OCI-LY3 (cell line): ENCODE measurements around the gene CLN3.

Experiments
- H2AFZ ChIP-seq: fragments of 200-600, 300-600 bp; shearing (Covaris generic); 2 replicates; pipeline ENCODE4 v1.6.0; 2014; ENCODE audit warnings: antibody characterized with exemption, low read depth, low read length
- H3K27ac ChIP-seq: fragments of 200-600, 300-600 bp; sonication (generic); 2 replicates; pipeline ENCODE4 v1.5.1; 2014; ENCODE audit warnings: mild to moderate bottlenecking, low read length, moderate library complexity, mixed read lengths
- H3K27me3 ChIP-seq: fragments of 200-600, 300-600 bp; sonication (generic); 2 replicates; pipeline ENCODE4 v1.6.1; 2014; ENCODE audit warnings: low read depth, low read length, mixed read lengths
- H3K36me3 ChIP-seq: fragments of 200-600, 300-600 bp; sonication (generic); replicated peaks from 2 replicates; pipeline ENCODE3; 2014; ENCODE audit warnings: low read depth, low read length, mixed read lengths
- H3K4me1 ChIP-seq: fragments of 300-600, 200-600 bp; sonication (generic); 2 replicates; pipeline ENCODE4 v1.6.1; 2014; ENCODE audit warnings: low read length, mixed read lengths
- H3K4me2 ChIP-seq: fragments of 200-600, 300-600 bp; sonication (generic); 2 replicates; pipeline ENCODE4 v1.6.1; 2014; ENCODE audit warnings: low read length, mixed read lengths
- H3K4me3 ChIP-seq: fragments of 300-600, 200-600 bp; sonication (generic); 2 replicates; pipeline ENCODE4 v1.5.1; 2014; ENCODE audit warnings: antibody characterized with exemption, mild to moderate bottlenecking, low read length, moderate library complexity
- H3K79me2 ChIP-seq: fragments of 300-600, 200-600 bp; shearing (Covaris generic); 2 replicates; pipeline ENCODE4 v1.6.1; 2014; ENCODE audit warnings: mild to moderate bottlenecking, low read length, mixed read lengths
- H3K9ac ChIP-seq: fragments of 300-600, 200-600 bp; shearing (Covaris generic); 2 replicates; pipeline ENCODE4 v1.6.0; 2014; ENCODE audit warnings: mild to moderate bottlenecking, low read length, moderate library complexity
- H3K9me3 ChIP-seq: fragments of 200-600, 300-600 bp; shearing (Covaris generic); 2 replicates; pipeline ENCODE4 v1.6.1; 2014; ENCODE audit warnings: low read length, mixed read lengths; ENCODE audit not compliant: insufficient read depth
- H4K20me1 ChIP-seq: fragments of 200-600, 300-600 bp; sonication (generic); 2 replicates; pipeline ENCODE4 v1.6.1; 2016; ENCODE audit warnings: low read length, mixed read lengths; ENCODE audit not compliant: insufficient read depth
- CTCF ChIP-seq: fragments of 200-600, 300-600 bp; sonication (generic); IDR thresholded peaks from 2 replicates; pipeline ENCODE4 v1.5.1; 2014; ENCODE audit warnings: antibody characterized with exemption, low read length, low read depth
- EZH2phosphoT487 ChIP-seq: fragments of 200-600 bp; shearing (Covaris generic); IDR thresholded peaks from 2 replicates; pipeline ENCODE4 v1.6.1; 2018; ENCODE audit warnings: antibody characterized with exemption, mixed run types, low read depth

CLN3 gene

GRCh38 chr16:28498666-28499381 lies 7.0 kb upstream of the CLN3 start:
- TF ChIP-seq EZH2phosphoT487 (no peak), CTCF (no peak)
- H4K20me1 ChIP-seq, result no peaks in the 10 kb centered on the region
- H3K79me2 ChIP-seq, result peaks cover 28% of the 10 kb centered on the region
- H3K9me3 ChIP-seq, result no peaks in the 10 kb centered on the region
- no peak overlapping the region for H3K27ac ChIP-seq
- no peaks in the 10 kb centered on the region for H3K27me3 ChIP-seq
- peaks cover 51% of the 10 kb centered on the region for H3K4me1 ChIP-seq
- H3K4me2 ChIP-seq, result no peak overlapping the region
- H2AFZ ChIP-seq, result no peak overlapping the region
- H3K4me3 ChIP-seq, result no peak overlapping the region
- peaks cover 31% of the 10 kb centered on the region for H3K36me3 ChIP-seq
- no peak overlapping the region for H3K9ac ChIP-seq

GRCh38 chr16:28497861-28498599 lies 6.2 kb upstream of the CLN3 start:
- Histone ChIP-seq H4K20me1 (no peaks in the 10 kb centered on the region), H3K79me2 (peaks cover 20% of the 10 kb centered on the region), H3K4me1 (peaks cover 54% of the 10 kb centered on the region), H3K4me3 (no peak overlapping the region), H3K36me3 (peaks cover 27% of the 10 kb centered on the region), H3K4me2 (no peak overlapping the region), H3K9me3 (no peaks in the 10 kb centered on the region), H3K27ac (no peak overlapping the region), H2AFZ (no peak overlapping the region), H3K27me3 (no peaks in the 10 kb centered on the region), H3K9ac (no peak overlapping the region)
- TF ChIP-seq EZH2phosphoT487, result no peak
- no peak for TF ChIP-seq CTCF

GRCh38 chr16:28497386-28497785 lies 5.5 kb upstream of the CLN3 start:
- Histone ChIP-seq H3K9me3 (no peaks in the 10 kb centered on the region), H2AFZ (no peak overlapping the region), H3K27ac (no peak overlapping the region), H4K20me1 (no peaks in the 10 kb centered on the region), H3K4me2 (no peak overlapping the region), H3K36me3 (peaks cover 24% of the 10 kb centered on the region), H3K79me2 (peaks cover 13% of the 10 kb centered on the region), H3K9ac (no peak overlapping the region), H3K4me3 (no peak overlapping the region), H3K27me3 (no peaks in the 10 kb centered on the region), H3K4me1 (peaks cover 55% of the 10 kb centered on the region)
- TF ChIP-seq EZH2phosphoT487 (no peak), CTCF (no peak)

- H2AFZ ChIP-seq, result no peak overlapping the region
- no peak overlapping the region for H3K27ac ChIP-seq
- H3K36me3 ChIP-seq, result peaks cover 18% of the 10 kb centered on the region
- H3K27me3 ChIP-seq, result no peaks in the 10 kb centered on the region
- H3K9ac ChIP-seq, result no peak overlapping the region
- H3K4me3 ChIP-seq, result no peak overlapping the region
- H3K79me2 ChIP-seq, result peaks cover 8% of the 10 kb centered on the region
- H3K4me1 ChIP-seq, result peaks cover 50% of the 10 kb centered on the region
- TF ChIP-seq EZH2phosphoT487 (no peak), CTCF (no peak)
- H4K20me1 ChIP-seq, result no peaks in the 10 kb centered on the region
- no peaks in the 10 kb centered on the region for H3K9me3 ChIP-seq
- no peak overlapping the region for H3K4me2 ChIP-seq
Measured at GRCh38 chr16:28496844-28497243, 5.0 kb upstream of the CLN3 start.
